Measurements from ENCODE around the gene PEX13.

The PEX13 gene

DNA sequence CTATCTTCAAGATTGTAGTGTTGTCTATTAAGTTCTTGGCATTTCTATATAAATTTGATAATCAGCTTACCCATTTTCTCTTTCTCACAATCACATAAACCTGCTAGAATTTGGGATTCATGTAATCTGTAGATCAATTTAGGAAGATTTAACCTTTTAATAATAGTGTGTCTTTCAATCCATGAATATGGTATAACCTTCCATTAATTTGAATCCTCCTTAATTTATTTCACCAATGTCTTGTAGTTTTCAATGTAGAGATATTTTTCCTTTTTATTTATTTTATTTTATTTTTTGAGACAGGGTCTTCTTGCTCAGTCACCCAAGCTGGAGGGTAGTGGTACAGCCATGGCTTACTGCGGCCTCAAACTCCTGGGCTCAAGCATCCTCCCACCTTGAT lies 68.4 kb downstream of the PEX13 start:
- DNase-seq: no peak

DNA sequence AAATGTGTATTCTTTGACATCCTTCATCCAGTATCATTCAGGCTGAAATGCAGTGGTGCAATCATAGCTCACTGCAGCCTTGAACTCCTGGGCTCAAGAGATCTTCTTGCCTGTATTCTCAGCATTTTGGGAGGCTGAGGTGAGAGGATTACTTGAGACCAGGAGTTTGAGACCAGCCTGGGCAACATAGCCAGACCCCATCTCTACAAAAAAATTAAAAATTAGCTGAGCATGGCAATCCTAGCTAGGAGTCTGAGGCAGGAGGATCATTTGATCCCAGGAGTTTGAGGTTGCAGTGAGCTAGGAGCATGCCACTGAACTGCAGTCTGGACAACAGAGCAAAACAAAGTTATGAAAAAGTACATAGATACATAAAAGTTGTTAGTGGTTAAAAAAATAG lies 72.3 kb downstream of the PEX13 start:
- DNase-seq: no peak

GRCh38 chr2:61090386-61090921 lies 72.9 kb downstream of the PEX13 start:
- no peak for DNase-seq

GRCh38 chr2:61091485-61091884 lies 74.0 kb downstream of the PEX13 start:
- no peak for DNase-seq

DNA sequence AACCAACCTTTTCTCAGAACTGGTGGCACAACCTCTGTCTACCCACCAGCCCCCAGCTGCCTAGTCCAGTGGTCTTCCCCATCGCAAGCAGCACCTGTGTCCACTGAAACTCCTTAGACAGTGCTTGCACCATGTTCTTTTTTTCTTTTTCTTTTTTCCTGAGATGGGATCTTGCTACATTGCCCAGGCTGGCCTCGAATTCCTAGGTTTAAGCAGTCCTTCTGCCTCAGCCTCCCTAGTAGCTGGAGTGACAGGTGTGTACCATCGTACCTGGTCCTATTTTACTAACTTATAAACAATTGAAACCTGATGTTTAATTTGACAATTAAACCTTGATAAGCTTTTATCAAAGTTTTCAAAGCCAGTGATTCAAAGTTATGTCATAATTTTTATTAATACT lies 78.9 kb downstream of the PEX13 start:
- DNase-seq: no peak

DNA sequence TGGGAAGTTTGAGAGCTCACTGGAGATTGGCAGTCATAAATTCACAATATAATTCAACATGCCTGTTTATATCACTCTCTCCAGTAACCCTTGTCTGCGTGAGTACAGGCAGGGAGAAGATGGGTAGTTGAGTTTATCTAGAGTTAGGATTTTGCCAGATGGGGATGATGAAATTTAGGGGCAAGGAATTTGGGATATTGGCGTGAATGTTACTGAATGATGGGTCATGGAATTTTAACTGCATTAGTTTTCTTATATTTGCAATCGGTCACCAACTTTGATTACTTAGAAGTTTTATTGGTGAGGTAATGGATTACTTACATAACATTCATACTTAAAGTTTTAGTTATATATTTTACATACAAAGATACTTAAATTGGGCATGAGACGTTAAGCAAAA lies 83.3 kb downstream of the PEX13 start:
- no peak for DNase-seq
